Stimulated activated CD4-positive, alpha-beta T cell treated with anti-CD3 and anti-CD28 coated beads, Interleukin-1b, Interleukin-23, amount 100 ng/mL, for 48 hours (primary cell): Measurements from ENCODE around the gene ADGRG3.
"Not testable (repeated sequence)": the region's sequence is repeated elsewhere in the genome, so short reads cannot be mapped to it uniquely, and the experiment has no call there.

Source experiments
- DNase-seq: peaks from one replicate; pipeline ENCODE4 v3.0.0-alpha.2; 2020

The ADGRG3 gene

GRCh38 chr16:57663917-57664661 is 4.0 kb upstream of the ADGRG3 start:
- no peak for DNase-seq

GRCh38 chr16:57664662-57665025 is 3.5 kb upstream of the ADGRG3 start:
- DNase-seq: no peak

- DNase-seq: no peak
Measured at GRCh38 chr16:57665541-57665940, 2.6 kb upstream of the ADGRG3 start.

- no peak for DNase-seq
Measured at GRCh38 chr16:57666353-57667047, 1.6 kb upstream of the ADGRG3 start.

GRCh38 chr16:57667048-57667525 is 1.0 kb upstream of the ADGRG3 start:
- no peak for DNase-seq

GRCh38 chr16:57667526-57668262 is 412 bp upstream of the ADGRG3 start:
- no peak for DNase-seq

- DNase-seq: no peak
Measured at GRCh38 chr16:57668630-57669475, 747 bp downstream of the ADGRG3 start.

GRCh38 chr16:57669476-57670162 is 1.5 kb downstream of the ADGRG3 start:
- DNase-seq: no peak

GRCh38 chr16:57670196-57670595 is 2.1 kb downstream of the ADGRG3 start:
- DNase-seq: no peak

GRCh38 chr16:57671451-57671850 is 3.3 kb downstream of the ADGRG3 start:
- not testable (repeated sequence) for DNase-seq

GRCh38 chr16:57672416-57672815 is 4.3 kb downstream of the ADGRG3 start:
- DNase-seq: no peak

GRCh38 chr16:57672824-57673223 is 4.7 kb downstream of the ADGRG3 start:
- DNase-seq: no peak

- DNase-seq: no peak
Measured at GRCh38 chr16:57675741-57676551, 7.8 kb downstream of the ADGRG3 start.

- DNase-seq: no peak
Measured at GRCh38 chr16:57676553-57677085, 8.5 kb downstream of the ADGRG3 start.

- no peak for DNase-seq
Measured at GRCh38 chr16:57677622-57678369, 9.7 kb downstream of the ADGRG3 start.

GRCh38 chr16:57679016-57679415 is 10.9 kb downstream of the ADGRG3 start:
- DNase-seq: no peak

GRCh38 chr16:57679767-57680482 is 11.8 kb downstream of the ADGRG3 start:
- DNase-seq: no peak

GRCh38 chr16:57680842-57681375 is 12.8 kb downstream of the ADGRG3 start:
- no peak for DNase-seq
